Transverse colon (tissue), 4 donors: ENCODE measurements around the gene RPL23. TPM values are rescaled to one million over a fixed set of nuclear protein-coding genes. Genes with fewer than 3 reads are reported as not detected.

Source experiments
- DNase-seq: peaks from one replicate; pipeline ENCODE4 v3.0.0-alpha.2; 2019
- H3K27ac ChIP-seq, 4 donors: fragments of 200-600 bp; sonication (generic); 2 replicates each; pipeline ENCODE4 v1.5.1; 2016 to 2018; ENCODE audit warnings: inconsistent platforms in 4 of 4
- H3K27me3 ChIP-seq: fragments of 200-600 bp; sonication (generic); 2 replicates; pipeline ENCODE4 v1.5.1; 2017; ENCODE audit warnings: inconsistent platforms
- H3K36me3 ChIP-seq, 4 donors: fragments of 200-600 bp; sonication (generic); 2 replicates each; pipeline ENCODE4 v1.5.1; 2017 to 2019; ENCODE audit warnings: inconsistent platforms in 4 of 4
- H3K4me1 ChIP-seq, 4 donors: fragments of 200-600 bp; sonication (generic); 2 replicates each; pipeline ENCODE4 v1.5.1; 2017 to 2020; ENCODE audit warnings: inconsistent platforms in 4 of 4
- H3K4me3 ChIP-seq, 4 donors: fragments of 200-600 bp; sonication (generic); 1 replicate in 1 of 4; 2 replicates in 3 of 4; pipeline versions ENCODE4 v1.5.1 to v1.6.1; 2017 to 2019; ENCODE audit warnings: inconsistent platforms in 4 of 4
- H3K9me3 ChIP-seq, 2 donors: fragments of 200-600 bp; sonication (generic); 2 replicates each; pipeline ENCODE4 v1.5.1; 2017 to 2019; ENCODE audit warnings: inconsistent platforms in 2 of 2
- CTCF ChIP-seq, 5 experiments: fragments of 200-600 bp in 3 of 5; fragments of 450-650 bp in 2 of 5; sonication (generic) in 3 of 5; IDR thresholded peaks; 1 replicate in 2 of 5; 2 replicates in 3 of 5; pipeline ENCODE4 v1.5.1; 2016 to 2017; ENCODE audit warnings: antibody characterized with exemption in 5 of 5, inconsistent platforms in 3 of 5, mild to moderate bottlenecking in 2 of 5, moderate library complexity in 1 of 5
- EP300 ChIP-seq: sonication (generic); formaldehyde crosslinking; IDR thresholded peaks from one replicate; pipeline ENCODE4 v1.6.1; 2017; ENCODE audit warnings: antibody characterized with exemption, low read depth
- POLR2A ChIP-seq: fragments of 450-650 bp; IDR thresholded peaks from one replicate; pipeline ENCODE4 v1.6.1; 2016; ENCODE audit warnings: antibody characterized with exemption, mild to moderate bottlenecking, moderate library complexity
- POLR2AphosphoS5 ChIP-seq, 3 donors: sonication (generic); formaldehyde crosslinking; IDR thresholded peaks; one replicate each; pipeline ENCODE4 v1.6.1; 2016; ENCODE audit warnings: antibody characterized with exemption in 3 of 3
- WGBS, 2 donors: methylation state at CpG; one replicate each; pipeline ENCODE4 v1.1.5; 2018; ENCODE audit warnings: low coverage in 1 of 2; 5-methylcytosine and 5-hydroxymethylcytosine counted together
- in situ Hi-C, 4 donors: fragments of 200-750 bp; cut with MboI; loops; one replicate each; pipeline versions ENCODE4 v1.15.0 to v1.15.1; 2017; ENCODE audit warnings: low sequenced_read_pairs in 3 of 4, low pct_ligation_motif_present in 1 of 4, low pct_unique_long_range_greater_than_20kb in 1 of 4
- intact Hi-C: fragments of 100-400 bp; cut with DNase I; formaldehyde crosslinking; loops from one replicate; pipeline ENCODE4 v1.15.1; 2023; ENCODE audit warnings: low total_unique reads
- total RNA-seq, 4 donors: library from RNA; depleted of rRNA; stranded (reverse); fragments of >200 nt; gene quantifications; one replicate each; pipeline ENCODE4 v1.1.0, GENCODE V29; 2016

RPL23 gene
- total RNA-seq, 4 donors from 2014 or later = 386 to 1,109 (median 710) TPM

- DNase-seq = peak; percentile 91
- peak; percentile 58 for TF ChIP-seq EP300
- peak in 1 of 5 experiments; percentile 16 for TF ChIP-seq CTCF (IDR thresholded peaks at IDR 0.05)
- peak; percentile 82 to 93 (median 83) for TF ChIP-seq POLR2AphosphoS5 (IDR thresholded peaks at IDR 0.05)
- TF ChIP-seq POLR2A = peak; percentile 83
- Histone ChIP-seq H3K4me3 (peak overlapping the region; percentile 81 to 99 (median 97)), H3K4me1 (peaks cover 42 to 69% (median 58%) of the 10 kb centered on the region in 4 donors), H3K27ac (peak overlapping the region; percentile 91 to 99 (median 98)), H3K27me3 (no peaks in the 10 kb centered on the region), H3K9me3 (no peaks in the 10 kb centered on the region), H3K36me3 (no peaks in the 10 kb centered on the region)
- in situ Hi-C loops = loop anchor here in 1 of 4 donors (25.0 kb wide), 1 partner anchor 291 kb away; the partner anchor contains the start of genes ARL5C and PLXDC1
- intact Hi-C loops = loop anchor here (2.0 kb wide), 1 partner anchor 51 kb away; no protein-coding TSS in a partner anchor
- 0 to 13% methylated on average over 2 to 11 of the region's 11 CpGs for WGBS, 2 donors
Observed at GRCh38 chr17:38871247-38872015, 17.9 kb upstream of the RPL23 start.

GRCh38 chr17:38870259-38871165 lies 17.0 kb upstream of the RPL23 start:
- TF ChIP-seq POLR2A (no peak), EP300 (no peak), CTCF (IDR thresholded peaks at IDR 0.05) (peak in 1 of 5 experiments; percentile 34), POLR2AphosphoS5 (IDR thresholded peaks at IDR 0.05) (peak in 2 of 3 donors; percentile 5 to 34)
- H3K4me3 ChIP-seq = peak overlapping the region; percentile 81 to 99 (median 97)
- no peaks in the 10 kb centered on the region for H3K27me3 ChIP-seq
- peaks cover 41 to 61% (median 53%) of the 10 kb centered on the region in 4 donors for H3K4me1 ChIP-seq
- peak; percentile 83 for DNase-seq
- H3K27ac ChIP-seq = peak overlapping the region; percentile 91 to 99 (median 98)
- no peaks in the 10 kb centered on the region for H3K36me3 ChIP-seq
- intact Hi-C loops = no loop called here
- no peaks in the 10 kb centered on the region for H3K9me3 ChIP-seq
- 0% methylated on average over 52 of the region's 56 CpGs; no CpG with 5 or more reads in 1 of the 2 donors for WGBS, 2 donors
- in situ Hi-C loops = loop anchor here in 1 of 4 donors (25.0 kb wide), 1 partner anchor 292 kb away; the partner anchor contains the start of genes ARL5C and PLXDC1

- no peaks in the 10 kb centered on the region for H3K27me3 ChIP-seq
- peaks cover 35 to 53% (median 45%) of the 10 kb centered on the region in 4 donors for H3K4me1 ChIP-seq
- peak; percentile 93 for DNase-seq
- H3K36me3 ChIP-seq = no peaks in the 10 kb centered on the region
- peak within 1 kb of the TSS; percentile 91 to 99 (median 98) for H3K27ac ChIP-seq
- TF ChIP-seq EP300 (no peak), POLR2A (peak; percentile 99), POLR2AphosphoS5 (IDR thresholded peaks at IDR 0.05) (peak; percentile 98 to 100 (median 99)), CTCF (IDR thresholded peaks at IDR 0.05) (no peak)
- peak within 1 kb of the TSS; percentile 81 to 99 (median 97) for H3K4me3 ChIP-seq
- intact Hi-C loops = no loop called here
- H3K9me3 ChIP-seq = no peaks in the 10 kb centered on the region
- in situ Hi-C loops = loop anchor here in 1 of 4 donors (25.0 kb wide), 1 partner anchor 293 kb away; the partner anchor contains the start of genes ARL5C and PLXDC1
- WGBS, 2 donors = 0% methylated on average over 71 of the region's 73 CpGs; no CpG with 5 or more reads in 1 of the 2 donors
Observed at GRCh38 chr17:38869526-38870258, 16.2 kb upstream of the RPL23 start, which contains the start of gene LASP1. TSS of gene LASP1 (plus strand) at chr17:38870058. CDS start at chr17:38870190, 132 bp downstream.
